Sigmoid colon (tissue), 7 donors: Measurements from ENCODE around the gene NMNAT3. TPM values are rescaled to one million over a fixed set of nuclear protein-coding genes. Genes with fewer than 3 reads are reported as not detected.

Experiments
- DNase-seq: peaks from one replicate; pipeline ENCODE4 v3.0.0-alpha.2; 2019
- H3K27ac ChIP-seq, 4 donors: fragments of 200-600 bp; sonication (generic); one replicate each; pipeline ENCODE4 v1.5.1; 2016 to 2019; ENCODE audit warnings: mild to moderate bottlenecking in 1 of 4
- H3K27me3 ChIP-seq, 3 donors: fragments of 200-600 bp; sonication (generic); one replicate each; pipeline ENCODE4 v1.5.1; 2019; ENCODE audit warnings: mild to moderate bottlenecking in 1 of 3
- H3K36me3 ChIP-seq, 4 donors: fragments of 200-600 bp; sonication (generic); one replicate each; pipeline ENCODE4 v1.5.1; 2016 to 2019
- H3K4me1 ChIP-seq, 4 donors: fragments of 200-600 bp; sonication (generic); one replicate each; pipeline ENCODE4 v1.5.1; 2017 to 2019
- H3K4me3 ChIP-seq, 4 donors: fragments of 200-600 bp; sonication (generic); one replicate each; pipeline ENCODE4 v1.5.1; 2017 to 2019; ENCODE audit warnings: mild to moderate bottlenecking in 2 of 4, moderate library complexity in 1 of 4
- H3K9me3 ChIP-seq, 4 donors: fragments of 200-600 bp in 3 of 4; sonication (generic) in 3 of 4; one replicate each; pipeline versions ENCODE4 v1.5.1 to v1.6.1; 2013 to 2019
- EP300 ChIP-seq, 4 donors: sonication (generic); formaldehyde crosslinking; IDR thresholded peaks; one replicate each; pipeline ENCODE4 v1.6.1; 2017; ENCODE audit warnings: antibody characterized with exemption in 4 of 4
- POLR2A ChIP-seq, 2 donors: fragments of 450-650 bp; IDR thresholded peaks; one replicate each; pipeline ENCODE4 v1.6.1; 2016; ENCODE audit warnings: antibody characterized with exemption in 2 of 2, mild to moderate bottlenecking in 2 of 2, moderate library complexity in 2 of 2
- POLR2AphosphoS5 ChIP-seq, 4 donors: sonication (generic); formaldehyde crosslinking; IDR thresholded peaks; one replicate each; pipeline ENCODE4 v1.6.1; 2017; ENCODE audit warnings: antibody characterized with exemption in 4 of 4
- WGBS, 2 donors: extraction: QIAGEN DNeasy Blood & Tissue Kit; methylation state at CpG; one replicate each; pipeline ENCODE4 v1.1.7; 2013; 5-methylcytosine and 5-hydroxymethylcytosine counted together
- intact Hi-C: fragments of 100-400 bp; cut with DNase I; formaldehyde crosslinking; loops from one replicate; pipeline ENCODE4 v1.15.1; 2023
- polyA plus RNA-seq, 3 donors: library from polyadenylated mRNA; stranded (reverse); fragments of 200-250 nt; gene quantifications; one replicate each; pipeline ENCODE4 v1.2.3, GENCODE V29; 2013
- total RNA-seq, 4 donors: library from RNA; depleted of rRNA; stranded (reverse); fragments of >200 nt; gene quantifications; one replicate each; pipeline ENCODE4 v1.1.0, GENCODE V29; 2016
- TF ChIP-seq, protein P1 (sequence below), 4 experiments: fragments of 450-650 bp in 3 of 4; fragments of 200-600 bp in 1 of 4; IDR thresholded peaks; one replicate each; pipeline ENCODE4 v1.5.1; 2016 to 2019; ENCODE audit warnings: antibody characterized with exemption in 4 of 4, mild to moderate bottlenecking in 3 of 4, moderate library complexity in 2 of 4
- donor health status: healthy with polysubstance abuse.
- donor health status: Bipolar disorder and iron deficiency.
- donor health status: healthy.

Gene NMNAT3
- total and polyA plus RNA-seq, 7 donors: 3.4 to 24.6 (median 10.0) TPM

DNA sequence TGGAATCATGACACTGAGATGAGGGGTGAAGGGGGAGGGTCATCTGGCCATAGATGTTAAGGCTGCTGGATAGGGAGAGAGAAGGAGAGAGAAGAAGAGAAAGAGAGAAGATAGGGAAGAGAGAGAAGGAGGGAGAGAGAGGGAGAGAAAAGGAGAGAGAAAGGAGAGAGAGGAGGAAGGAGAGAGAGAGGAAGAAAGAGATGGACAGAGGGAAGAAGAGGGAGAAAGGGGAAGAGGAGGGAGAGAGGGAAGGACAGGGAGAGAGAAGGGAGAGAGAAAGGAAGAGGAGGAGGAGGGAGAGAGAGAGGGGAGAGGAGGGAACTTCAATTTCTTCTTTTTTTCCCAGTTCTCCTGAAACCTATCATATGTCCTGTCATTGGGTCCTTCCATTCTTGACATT is 123.1 kb downstream of the NMNAT3 start:
- intact Hi-C loops: no loop called here
- Histone ChIP-seq H3K9me3 (no peaks in the 10 kb centered on the region), H3K27ac (no peak overlapping the region), H3K4me3 (no peak overlapping the region), H3K36me3 (no peaks in the 10 kb centered on the region), H3K27me3 (no peaks in the 10 kb centered on the region), H3K4me1 (no peaks in the 10 kb centered on the region)
- TF ChIP-seq EP300 (IDR thresholded peaks at IDR 0.05): no peak
- TF ChIP-seq, protein P1, sequence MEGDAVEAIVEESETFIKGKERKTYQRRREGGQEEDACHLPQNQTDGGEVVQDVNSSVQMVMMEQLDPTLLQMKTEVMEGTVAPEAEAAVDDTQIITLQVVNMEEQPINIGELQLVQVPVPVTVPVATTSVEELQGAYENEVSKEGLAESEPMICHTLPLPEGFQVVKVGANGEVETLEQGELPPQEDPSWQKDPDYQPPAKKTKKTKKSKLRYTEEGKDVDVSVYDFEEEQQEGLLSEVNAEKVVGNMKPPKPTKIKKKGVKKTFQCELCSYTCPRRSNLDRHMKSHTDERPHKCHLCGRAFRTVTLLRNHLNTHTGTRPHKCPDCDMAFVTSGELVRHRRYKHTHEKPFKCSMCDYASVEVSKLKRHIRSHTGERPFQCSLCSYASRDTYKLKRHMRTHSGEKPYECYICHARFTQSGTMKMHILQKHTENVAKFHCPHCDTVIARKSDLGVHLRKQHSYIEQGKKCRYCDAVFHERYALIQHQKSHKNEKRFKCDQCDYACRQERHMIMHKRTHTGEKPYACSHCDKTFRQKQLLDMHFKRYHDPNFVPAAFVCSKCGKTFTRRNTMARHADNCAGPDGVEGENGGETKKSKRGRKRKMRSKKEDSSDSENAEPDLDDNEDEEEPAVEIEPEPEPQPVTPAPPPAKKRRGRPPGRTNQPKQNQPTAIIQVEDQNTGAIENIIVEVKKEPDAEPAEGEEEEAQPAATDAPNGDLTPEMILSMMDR (IDR thresholded peaks at IDR 0.05): no peak
- no peak for TF ChIP-seq POLR2A (IDR thresholded peaks at IDR 0.05)
- TF ChIP-seq POLR2AphosphoS5 (IDR thresholded peaks at IDR 0.05): no peak
- DNase-seq: no peak

DNA sequence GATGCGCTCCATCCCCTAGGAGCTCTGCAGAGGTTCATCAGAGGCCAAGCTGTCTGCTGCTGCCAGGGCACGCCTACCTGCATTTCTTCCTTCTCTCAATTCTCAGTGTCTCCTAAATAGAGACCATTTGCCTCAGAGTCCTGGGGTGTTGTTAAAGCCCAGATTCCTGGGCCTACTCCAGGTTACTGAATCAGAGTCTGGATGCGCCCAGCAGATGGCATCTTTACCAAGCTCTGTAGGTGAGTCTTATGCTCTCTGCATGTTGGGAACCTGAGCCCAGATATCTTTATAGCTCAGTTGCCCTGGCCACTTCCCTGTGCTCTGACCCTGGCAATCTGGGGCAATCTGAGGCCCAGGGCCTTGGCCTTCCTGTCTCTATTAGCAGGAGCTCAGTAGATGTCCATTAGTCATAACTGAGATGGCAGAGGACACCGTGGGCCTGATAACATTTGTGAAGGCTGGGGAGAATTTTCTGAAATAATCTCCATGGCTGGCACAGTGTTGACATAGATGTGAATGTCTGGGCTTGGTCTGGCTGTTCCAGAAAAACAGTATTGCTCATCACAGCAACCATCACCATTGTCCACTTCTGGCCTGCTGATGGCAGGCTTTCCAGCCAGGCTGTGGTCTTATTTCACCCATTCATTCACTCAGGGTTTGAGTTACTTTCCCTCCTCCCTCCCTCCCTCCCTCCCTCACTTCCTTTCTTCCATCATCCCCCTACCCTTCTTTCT is 125.0 kb downstream of the NMNAT3 start:
- intact Hi-C loops: no loop called here
- no peaks in the 10 kb centered on the region for H3K36me3 ChIP-seq
- H3K27ac ChIP-seq: no peak overlapping the region
- no peak for DNase-seq
- TF ChIP-seq POLR2AphosphoS5 (IDR thresholded peaks at IDR 0.05) (no peak), POLR2A (IDR thresholded peaks at IDR 0.05) (no peak), EP300 (IDR thresholded peaks at IDR 0.05) (no peak)
- TF ChIP-seq, protein P1 (IDR thresholded peaks at IDR 0.05): no peak
- H3K9me3 ChIP-seq: no peaks in the 10 kb centered on the region
- H3K27me3 ChIP-seq: no peaks in the 10 kb centered on the region
- H3K4me1 ChIP-seq: no peaks in the 10 kb centered on the region
- WGBS, 2 donors: 83 to 85% methylated on average over 4 of the region's 4 CpGs
- no peak overlapping the region for H3K4me3 ChIP-seq

DNA sequence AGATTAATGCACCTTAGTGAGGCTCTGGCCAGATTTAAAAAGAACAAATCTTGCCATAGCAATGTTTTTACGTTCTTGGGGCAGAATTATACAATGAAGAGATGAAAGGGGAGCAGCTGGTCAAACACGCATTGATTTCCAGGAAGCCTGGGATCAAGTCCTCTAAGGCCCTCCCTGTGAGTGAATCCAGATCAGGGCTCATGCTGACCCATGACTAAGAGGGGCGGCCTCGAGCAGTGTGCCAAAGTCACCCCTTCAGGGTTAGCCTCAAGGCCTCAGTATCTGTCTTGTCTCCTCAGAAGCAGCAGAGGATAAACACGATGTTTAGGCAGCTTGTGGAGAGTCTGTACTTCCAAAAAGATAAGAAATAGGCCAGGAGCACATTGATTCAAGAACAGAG is 129.0 kb downstream of the NMNAT3 start:
- Histone ChIP-seq H3K27ac (no peak overlapping the region), H3K27me3 (no peaks in the 10 kb centered on the region), H3K4me1 (no peaks in the 10 kb centered on the region), H3K36me3 (no peaks in the 10 kb centered on the region), H3K4me3 (no peak overlapping the region), H3K9me3 (no peaks in the 10 kb centered on the region)
- DNase-seq: no peak
- WGBS, 2 donors: 61 to 69% methylated on average over 5 of the region's 5 CpGs
- TF ChIP-seq POLR2AphosphoS5 (IDR thresholded peaks at IDR 0.05) (no peak), EP300 (IDR thresholded peaks at IDR 0.05) (no peak), POLR2A (IDR thresholded peaks at IDR 0.05) (no peak)
- TF ChIP-seq, protein P1 (IDR thresholded peaks at IDR 0.05): no peak
- intact Hi-C loops: no loop called here

DNA sequence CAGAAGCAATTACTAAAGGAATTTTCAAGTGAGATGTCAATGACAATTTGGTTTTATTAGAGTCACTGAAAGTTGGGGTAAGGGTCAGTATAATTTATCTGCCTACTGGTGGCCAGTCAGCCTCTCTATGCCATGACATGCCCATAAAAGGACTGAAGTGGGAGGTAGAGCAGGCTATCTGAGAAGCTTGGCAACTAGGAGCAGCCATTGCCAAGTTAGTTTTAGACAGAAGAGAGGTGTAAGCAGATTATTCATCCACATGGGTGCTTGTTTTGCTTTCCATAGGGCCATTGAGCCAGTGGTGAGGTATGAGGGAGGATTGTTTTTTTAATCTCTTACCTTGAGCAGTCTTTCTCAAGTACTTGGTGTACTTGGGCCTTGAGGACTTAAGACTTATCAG is 130.1 kb downstream of the NMNAT3 start:
- no peaks in the 10 kb centered on the region for H3K36me3 ChIP-seq
- TF ChIP-seq POLR2AphosphoS5 (IDR thresholded peaks at IDR 0.05): no peak
- no peak for TF ChIP-seq EP300 (IDR thresholded peaks at IDR 0.05)
- TF ChIP-seq, protein P1 (IDR thresholded peaks at IDR 0.05): no peak
- no peak for TF ChIP-seq POLR2A (IDR thresholded peaks at IDR 0.05)
- H3K9me3 ChIP-seq: no peaks in the 10 kb centered on the region
- H3K27ac ChIP-seq: no peak overlapping the region
- H3K4me1 ChIP-seq: no peaks in the 10 kb centered on the region
- no peak overlapping the region for H3K4me3 ChIP-seq
- no peak for DNase-seq
- intact Hi-C loops: no loop called here
- H3K27me3 ChIP-seq: no peaks in the 10 kb centered on the region

GRCh38 chr3:139546772-139547171 is 131.0 kb downstream of the NMNAT3 start:
- intact Hi-C loops: no loop called here
- no peak for DNase-seq
- H3K4me3 ChIP-seq: no peak overlapping the region
- H3K4me1 ChIP-seq: no peaks in the 10 kb centered on the region
- TF ChIP-seq POLR2AphosphoS5 (IDR thresholded peaks at IDR 0.05): no peak
- TF ChIP-seq, protein P1 (IDR thresholded peaks at IDR 0.05): no peak
- TF ChIP-seq EP300 (IDR thresholded peaks at IDR 0.05): no peak
- no peak for TF ChIP-seq POLR2A (IDR thresholded peaks at IDR 0.05)
- no peaks in the 10 kb centered on the region for H3K9me3 ChIP-seq
- no peaks in the 10 kb centered on the region for H3K27me3 ChIP-seq
- no peaks in the 10 kb centered on the region for H3K36me3 ChIP-seq
- 63 to 85% methylated on average over 3 of the region's 3 CpGs for WGBS, 2 donors
- no peak overlapping the region for H3K27ac ChIP-seq
